ENCODE measurements around the gene SPCS2. TPM values are rescaled to one million over a fixed set of nuclear protein-coding genes. Genes with fewer than 3 reads are reported as not detected.
A peak's percentile ranks its signal among the peaks of the same experiment; 100 is the strongest.

Gene SPCS2
- 10 to 100 TPM; 80.2 to 80.5 TPM for total RNA-seq
- polyA plus RNA-seq = 100 to 1,000 TPM; 137 to 198 (median 173) TPM
- 7.9 to 18.6 (median 15.4) reads per million in 6 experiments for total RNA-seq

- H3K4me3 Mint-ChIP-seq = peak within 1 kb of the TSS; percentile 90 to 100 (median 96)
- peaks cover 0 to 36% (median 4%) of the 10 kb centered on the region in 3 donors for H3K36me3 Mint-ChIP-seq
- H3K9me3 Mint-ChIP-seq = no peaks in the 10 kb centered on the region
- ATAC-seq (peak; percentile 96 to 98), DNase-seq (peak; percentile 92 to 99 (median 97))
- H3K27me3 Mint-ChIP-seq = peaks cover 0 to 2% (median 0%) of the 10 kb centered on the region in 5 donors
- POLR2A ChIA-PET = interaction anchor here (0.8 to 1.7 kb wide), 5 partner anchors 11 to 456 kb away, joined by 3 to 11 read pairs (median 6); partner anchors contain the start of genes LIPT2 and NEU3
- peak within 1 kb of the TSS; percentile 91 to 99 (median 95) for H3K27ac Mint-ChIP-seq
- H3K4me1 Mint-ChIP-seq = peaks cover 29 to 54% (median 53%) of the 10 kb centered on the region in 4 donors
These were observed at the start of gene SPCS2, which contains the start of gene XRRA1 for GRCh38 chr11:74948898-74949752. Gene SPCS2 (plus strand): TSS chr11:74949266. CDS start chr11:74949286, 20 bp downstream. Gene XRRA1 (minus strand): TSS chr11:74949091. CDS start chr11:74940878, 8,213 bp downstream.

- H3K4me3 Mint-ChIP-seq = no peak overlapping the region
These were observed 46.7 kb upstream of the SPCS2 start for GRCh38 chr11:74902342-74902741.

GRCh38 chr11:74905326-74905725, 43.7 kb upstream of the SPCS2 start:
- Mint-ChIP-seq H3K27ac (peak overlapping the region; percentile 2 to 72 (median 44)), H3K4me1 (peaks cover 0 to 7% (median 1%) of the 10 kb centered on the region in 4 donors), H3K36me3 (peaks cover 19 to 92% (median 53%) of the 10 kb centered on the region in 3 donors), H3K27me3 (no peaks in the 10 kb centered on the region), H3K9me3 (peaks cover 3 to 27% (median 17%) of the 10 kb centered on the region in 9 donors), H3K4me3 (no peak overlapping the region)
- DNase-seq = no peak
- no peak for ATAC-seq
- POLR2A ChIA-PET = no interaction called here

More at GRCh38 chr11:74902342-74902741, 46.7 kb upstream of the SPCS2 start:
- Mint-ChIP-seq H3K9me3 (peaks cover 19 to 52% (median 40%) of the 10 kb centered on the region in 9 donors), H3K27ac (no peak overlapping the region), H3K36me3 (peaks cover 41 to 87% (median 62%) of the 10 kb centered on the region in 3 donors), H3K27me3 (no peaks in the 10 kb centered on the region), H3K4me1 (peaks cover 0 to 5% (median 0%) of the 10 kb centered on the region in 4 donors)
- no peak for ATAC-seq
- no peak for DNase-seq
- POLR2A ChIA-PET = no interaction called here

DNA sequence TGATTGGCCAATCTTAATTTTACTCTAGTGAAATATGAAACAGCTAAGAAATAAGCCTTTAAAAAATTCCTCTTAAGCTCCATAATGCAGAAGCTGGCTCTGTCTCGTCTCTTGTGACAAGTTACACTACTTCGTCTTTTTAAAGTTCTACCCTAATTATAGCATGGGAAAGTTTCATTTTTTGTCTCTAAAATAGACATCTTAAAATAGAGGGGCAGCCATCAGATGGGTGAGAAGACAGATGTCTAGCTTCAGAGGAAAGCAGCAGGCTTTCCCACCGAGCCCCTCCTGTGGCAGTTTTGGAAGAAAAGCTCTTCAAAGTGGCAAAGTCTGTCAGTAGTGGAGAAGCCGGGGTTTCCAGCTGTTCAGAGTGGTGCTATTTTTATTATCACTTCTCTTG, 39.7 kb upstream of the SPCS2 start:
- DNase-seq (no peak), ATAC-seq (no peak)
- no peaks in the 10 kb centered on the region for H3K9me3 Mint-ChIP-seq
- peaks cover 0 to 10% (median 1%) of the 10 kb centered on the region in 4 donors for H3K4me1 Mint-ChIP-seq
- peaks cover 0 to 86% (median 39%) of the 10 kb centered on the region in 3 donors for H3K36me3 Mint-ChIP-seq
- H3K27ac Mint-ChIP-seq = peak overlapping the region in 2 of 10 donors; percentile 9 to 42
- H3K4me3 Mint-ChIP-seq = no peak overlapping the region
- POLR2A ChIA-PET = no interaction called here
- H3K27me3 Mint-ChIP-seq = no peaks in the 10 kb centered on the region

DNA sequence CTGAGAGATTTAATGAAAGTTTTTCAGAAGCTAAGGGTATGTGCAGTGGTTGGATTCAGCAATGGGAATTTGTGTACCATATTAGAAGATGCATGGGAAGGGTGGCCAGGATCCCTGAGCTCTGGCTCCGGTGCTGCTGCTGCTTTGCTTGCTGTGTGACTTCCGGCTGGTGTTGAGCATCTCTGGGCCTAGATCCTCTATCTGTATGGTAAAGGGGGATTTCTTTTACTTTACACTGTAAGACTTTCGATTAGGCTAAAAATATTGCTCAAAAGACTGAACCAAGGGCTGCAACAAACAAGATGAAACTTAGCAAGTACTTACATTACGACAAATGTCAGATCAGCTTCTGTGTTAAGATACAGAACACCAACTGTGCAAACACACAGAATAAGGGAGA, 39.3 kb upstream of the SPCS2 start:
- DNase-seq (no peak), ATAC-seq (no peak)
- peaks cover 0 to 9% (median 1%) of the 10 kb centered on the region in 4 donors for H3K4me1 Mint-ChIP-seq
- H3K27ac Mint-ChIP-seq = peak overlapping the region in 2 of 10 donors; percentile 9 to 42
- no peaks in the 10 kb centered on the region for H3K27me3 Mint-ChIP-seq
- POLR2A ChIA-PET = no interaction called here
- peaks cover 0 to 87% (median 44%) of the 10 kb centered on the region in 3 donors for H3K36me3 Mint-ChIP-seq
- H3K9me3 Mint-ChIP-seq = no peaks in the 10 kb centered on the region
- H3K4me3 Mint-ChIP-seq = no peak overlapping the region

DNA sequence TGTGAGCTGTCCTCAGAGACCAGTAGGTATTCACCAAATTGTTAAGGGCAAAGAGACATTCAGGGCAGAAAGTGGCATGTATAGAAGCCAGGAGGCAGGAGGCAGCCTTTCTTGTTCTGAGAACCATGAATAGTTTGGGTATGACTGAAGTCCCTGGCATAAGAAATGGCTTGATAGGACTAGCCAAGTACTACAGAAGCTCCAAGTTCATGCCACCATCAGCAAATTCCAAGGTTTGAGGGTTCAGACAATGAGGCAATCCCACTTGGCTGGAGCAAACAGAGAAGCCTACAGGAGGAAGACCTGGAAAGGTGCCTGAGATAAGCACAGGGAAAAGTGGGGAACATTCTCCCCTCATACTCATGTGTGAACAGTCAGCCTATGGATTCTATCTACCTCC, 25.9 kb upstream of the SPCS2 start:
- Mint-ChIP-seq H3K9me3 (no peaks in the 10 kb centered on the region), H3K4me3 (no peak overlapping the region), H3K36me3 (peaks cover 12 to 74% (median 28%) of the 10 kb centered on the region in 3 donors), H3K27ac (no peak overlapping the region), H3K4me1 (peaks cover 0 to 3% (median 0%) of the 10 kb centered on the region in 4 donors), H3K27me3 (no peaks in the 10 kb centered on the region)
- no peak for DNase-seq
- ATAC-seq = no peak
- POLR2A ChIA-PET = no interaction called here

DNA sequence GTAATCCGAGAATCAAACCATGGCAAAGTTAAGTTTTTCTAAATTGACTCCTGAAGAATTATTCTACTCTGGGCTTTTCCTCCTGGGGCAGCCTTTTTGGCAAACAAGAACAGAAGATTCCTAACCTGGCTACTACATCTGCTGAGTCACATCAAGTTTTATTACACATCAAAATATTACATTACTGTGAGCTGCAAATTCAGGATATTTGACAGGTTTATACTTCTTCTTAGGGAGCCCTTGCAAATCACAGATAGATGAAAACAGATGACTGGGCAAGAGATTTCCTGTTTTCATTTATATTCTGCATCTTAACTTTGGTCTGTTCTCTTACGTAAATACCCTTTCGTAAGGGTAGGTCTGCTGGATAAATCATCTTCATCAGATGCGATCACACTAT, 23.8 kb upstream of the SPCS2 start:
- ATAC-seq (no peak), DNase-seq (no peak)
- Mint-ChIP-seq H3K27me3 (no peaks in the 10 kb centered on the region), H3K4me3 (no peak overlapping the region), H3K36me3 (peaks cover 2 to 52% (median 9%) of the 10 kb centered on the region in 3 donors), H3K27ac (no peak overlapping the region), H3K4me1 (peaks cover 0 to 2% (median 0%) of the 10 kb centered on the region in 4 donors), H3K9me3 (no peaks in the 10 kb centered on the region)
- POLR2A ChIA-PET = no interaction called here

DNA sequence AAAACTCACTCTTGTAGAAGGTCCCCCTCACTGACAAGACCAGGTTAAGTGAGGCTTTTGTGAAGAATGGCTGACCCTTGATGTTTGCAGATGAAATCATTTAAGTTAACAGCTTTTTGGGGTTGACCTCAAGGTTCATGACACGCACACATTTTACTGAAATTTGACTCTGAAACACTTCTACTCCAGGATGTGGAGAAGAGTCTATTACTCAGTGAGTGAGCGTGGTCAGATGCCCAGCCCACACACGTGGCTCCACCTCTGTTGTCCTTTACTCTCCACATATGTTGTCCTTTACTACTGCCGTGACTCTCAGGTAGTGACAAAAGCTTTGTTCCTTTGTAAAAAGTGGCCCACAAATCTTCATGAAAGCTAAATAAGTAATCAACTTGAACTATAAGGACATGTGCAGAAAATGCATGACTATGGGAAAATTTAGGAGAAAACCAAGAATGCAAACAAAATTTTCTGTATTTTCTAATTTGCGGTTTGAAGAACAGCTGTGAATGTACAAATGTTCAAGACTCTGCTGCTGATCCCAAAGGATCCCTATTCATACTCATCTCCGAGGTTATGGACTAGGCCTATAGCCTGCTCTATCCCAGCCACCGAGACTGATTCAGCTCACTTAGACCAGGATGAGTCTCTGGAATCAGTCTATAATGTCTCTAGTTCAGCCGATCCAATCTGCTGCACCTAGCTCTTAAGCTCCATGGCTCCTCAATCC, 22.6 kb upstream of the SPCS2 start:
- POLR2A ChIA-PET = no interaction called here
- ATAC-seq = no peak
- no peak for DNase-seq
- peaks cover 0 to 45% (median 8%) of the 10 kb centered on the region in 3 donors for H3K36me3 Mint-ChIP-seq
- H3K27ac Mint-ChIP-seq = no peak overlapping the region
- peaks cover 0 to 2% (median 0%) of the 10 kb centered on the region in 4 donors for H3K4me1 Mint-ChIP-seq
- no peaks in the 10 kb centered on the region for H3K9me3 Mint-ChIP-seq
- H3K4me3 Mint-ChIP-seq = no peak overlapping the region
- H3K27me3 Mint-ChIP-seq = no peaks in the 10 kb centered on the region

GRCh38 chr11:74927496-74927895, 21.6 kb upstream of the SPCS2 start:
- H3K9me3 Mint-ChIP-seq = no peaks in the 10 kb centered on the region
- no peak overlapping the region for H3K27ac Mint-ChIP-seq
- H3K27me3 Mint-ChIP-seq = no peaks in the 10 kb centered on the region
- POLR2A ChIA-PET = no interaction called here
- ATAC-seq (no peak), DNase-seq (no peak)
- H3K4me3 Mint-ChIP-seq = no peak overlapping the region
- peaks cover 0 to 44% (median 6%) of the 10 kb centered on the region in 3 donors for H3K36me3 Mint-ChIP-seq
- H3K4me1 Mint-ChIP-seq = peaks cover 0 to 2% (median 0%) of the 10 kb centered on the region in 4 donors

GRCh38 chr11:74929431-74930363, 19.4 kb upstream of the SPCS2 start:
- Mint-ChIP-seq H3K4me1 (no peaks in the 10 kb centered on the region), H3K27me3 (no peaks in the 10 kb centered on the region), H3K27ac (no peak overlapping the region), H3K4me3 (no peak overlapping the region), H3K36me3 (peaks cover 3 to 56% (median 12%) of the 10 kb centered on the region in 3 donors), H3K9me3 (no peaks in the 10 kb centered on the region)
- POLR2A ChIA-PET = no interaction called here
- ATAC-seq (peak; percentile 81 to 84), DNase-seq (peak; percentile 17 to 82 (median 60))

DNA sequence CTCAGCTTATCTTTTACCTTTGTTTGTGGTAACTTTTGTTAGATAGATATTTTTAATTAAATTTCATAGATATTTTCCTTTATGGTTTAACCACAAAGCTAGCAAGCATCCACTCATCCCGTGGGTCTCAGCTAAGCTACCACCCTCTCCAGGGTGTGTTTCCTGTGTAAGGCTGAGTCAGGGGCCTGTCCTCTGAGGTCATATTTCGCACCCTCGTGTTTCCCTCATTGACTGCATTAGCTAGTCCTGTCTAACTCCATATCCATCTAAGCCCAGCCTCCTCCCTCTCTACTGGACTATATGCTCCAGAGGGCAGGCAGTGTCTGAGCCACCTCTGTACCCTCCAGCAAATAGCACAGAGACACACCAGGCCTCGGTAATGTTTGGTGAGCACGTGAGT, 16.9 kb upstream of the SPCS2 start:
- POLR2A ChIA-PET = no interaction called here
- no peaks in the 10 kb centered on the region for H3K9me3 Mint-ChIP-seq
- no peaks in the 10 kb centered on the region for H3K27me3 Mint-ChIP-seq
- ATAC-seq = no peak
- DNase-seq = no peak
- H3K4me1 Mint-ChIP-seq = peaks cover 0 to 2% (median 0%) of the 10 kb centered on the region in 4 donors
- peaks cover 3 to 63% (median 21%) of the 10 kb centered on the region in 3 donors for H3K36me3 Mint-ChIP-seq
- H3K4me3 Mint-ChIP-seq = no peak overlapping the region
- peak overlapping the region in 2 of 10 donors; percentile 48 to 58 for H3K27ac Mint-ChIP-seq

GRCh38 chr11:74932797-74933196, 16.3 kb upstream of the SPCS2 start:
- POLR2A ChIA-PET = no interaction called here
- ATAC-seq = no peak
- no peak for DNase-seq
- Mint-ChIP-seq H3K27ac (peak overlapping the region in 1 of 10 donors; percentile 29), H3K4me1 (peaks cover 0 to 2% (median 0%) of the 10 kb centered on the region in 4 donors), H3K4me3 (no peak overlapping the region), H3K36me3 (peaks cover 3 to 63% (median 23%) of the 10 kb centered on the region in 3 donors), H3K27me3 (no peaks in the 10 kb centered on the region), H3K9me3 (no peaks in the 10 kb centered on the region)

Data from naive thymus-derived CD8-positive, alpha-beta T cell (primary cell).